ENCODE measurements around the gene TYMP.

The TYMP gene, protein sequence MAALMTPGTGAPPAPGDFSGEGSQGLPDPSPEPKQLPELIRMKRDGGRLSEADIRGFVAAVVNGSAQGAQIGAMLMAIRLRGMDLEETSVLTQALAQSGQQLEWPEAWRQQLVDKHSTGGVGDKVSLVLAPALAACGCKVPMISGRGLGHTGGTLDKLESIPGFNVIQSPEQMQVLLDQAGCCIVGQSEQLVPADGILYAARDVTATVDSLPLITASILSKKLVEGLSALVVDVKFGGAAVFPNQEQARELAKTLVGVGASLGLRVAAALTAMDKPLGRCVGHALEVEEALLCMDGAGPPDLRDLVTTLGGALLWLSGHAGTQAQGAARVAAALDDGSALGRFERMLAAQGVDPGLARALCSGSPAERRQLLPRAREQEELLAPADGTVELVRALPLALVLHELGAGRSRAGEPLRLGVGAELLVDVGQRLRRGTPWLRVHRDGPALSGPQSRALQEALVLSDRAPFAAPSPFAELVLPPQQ

GRCh38 chr22:50529897-50530579 is at the start of gene TYMP:
Gene TYMP (minus strand): TSS chr22:50530012. CDS start chr22:50529709, 303 bp downstream.
- peak; percentile 80 for DNase-seq

- DNase-seq, result no peak
Measured at GRCh38 chr22:50578776-50579310, 49.0 kb upstream of the TYMP start.

- no peak for DNase-seq
Measured at GRCh38 chr22:50577987-50578775, 48.4 kb upstream of the TYMP start, which contains the start of gene CPT1B. Gene CPT1B (minus strand): TSS chr22:50578427. CDS start chr22:50577915, 512 bp downstream.

GRCh38 chr22:50577697-50577986 is 47.8 kb upstream of the TYMP start:
- DNase-seq, result no peak

- DNase-seq, result no peak
Measured at GRCh38 chr22:50576806-50577696, 47.2 kb upstream of the TYMP start.

DNA sequence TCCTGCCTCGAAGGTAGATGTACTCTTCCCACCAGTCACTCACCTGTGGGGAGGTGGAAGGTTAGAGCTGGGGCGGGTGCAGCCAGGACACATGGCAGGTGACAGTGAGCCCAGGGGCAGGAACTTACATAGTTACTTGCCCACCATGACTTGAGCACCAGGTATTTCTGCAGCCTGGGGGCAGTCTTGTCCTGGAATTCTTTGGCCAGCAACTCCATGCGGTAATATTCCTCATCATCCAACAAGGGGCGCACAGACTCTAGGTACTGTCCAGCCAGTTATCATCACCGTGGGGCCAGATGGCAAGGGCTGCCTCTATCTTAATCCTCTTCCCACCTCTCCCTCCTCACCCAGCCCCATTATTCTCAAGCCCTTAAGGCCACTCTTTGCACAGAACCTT is 46.3 kb upstream of the TYMP start:
- DNase-seq, result no peak

DNA sequence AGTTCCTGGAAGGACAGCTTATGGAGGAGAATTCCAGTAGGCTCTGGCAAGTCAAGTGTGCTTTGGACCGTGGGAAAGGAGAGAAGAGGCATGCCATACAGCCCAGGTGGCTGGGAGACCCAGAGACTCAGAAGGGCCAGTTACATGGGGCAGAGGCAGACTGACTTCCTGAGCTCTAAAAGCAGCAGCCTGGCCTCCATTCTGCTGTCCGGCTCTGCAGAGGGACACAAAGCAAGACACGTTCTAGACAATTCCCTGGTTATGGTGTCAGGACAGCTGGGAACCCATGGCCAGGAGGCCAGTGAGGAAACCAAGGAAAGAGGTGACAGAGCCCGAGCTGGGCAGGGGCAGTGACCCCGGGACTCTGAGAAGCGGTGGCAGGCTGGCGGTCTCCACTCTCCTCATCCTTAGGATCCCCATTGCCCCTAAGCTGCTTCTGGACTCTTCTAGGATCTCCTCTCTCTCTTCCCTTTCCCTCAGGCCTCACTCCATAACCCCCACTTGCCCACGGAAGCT is 45.7 kb upstream of the TYMP start:
- DNase-seq, result no peak

DNA sequence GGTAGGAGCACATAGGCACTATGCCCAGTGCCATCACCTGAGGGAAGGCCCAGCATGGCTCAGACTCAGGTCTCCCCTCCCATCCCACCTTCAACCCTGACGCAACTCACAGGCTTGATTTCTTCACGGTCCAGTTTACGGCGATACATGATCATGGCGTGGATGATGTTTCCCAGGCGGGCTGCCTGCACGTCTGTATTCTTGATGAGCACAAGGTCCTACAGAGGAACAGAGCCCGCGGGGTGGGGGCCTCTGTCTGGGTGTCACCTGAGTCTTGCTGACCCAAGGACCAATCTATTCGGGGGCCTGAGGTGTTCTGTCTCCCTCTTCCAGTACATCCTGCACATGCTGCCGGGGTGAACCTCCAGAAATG is 44.6 kb upstream of the TYMP start:
- DNase-seq, result no peak

DNA sequence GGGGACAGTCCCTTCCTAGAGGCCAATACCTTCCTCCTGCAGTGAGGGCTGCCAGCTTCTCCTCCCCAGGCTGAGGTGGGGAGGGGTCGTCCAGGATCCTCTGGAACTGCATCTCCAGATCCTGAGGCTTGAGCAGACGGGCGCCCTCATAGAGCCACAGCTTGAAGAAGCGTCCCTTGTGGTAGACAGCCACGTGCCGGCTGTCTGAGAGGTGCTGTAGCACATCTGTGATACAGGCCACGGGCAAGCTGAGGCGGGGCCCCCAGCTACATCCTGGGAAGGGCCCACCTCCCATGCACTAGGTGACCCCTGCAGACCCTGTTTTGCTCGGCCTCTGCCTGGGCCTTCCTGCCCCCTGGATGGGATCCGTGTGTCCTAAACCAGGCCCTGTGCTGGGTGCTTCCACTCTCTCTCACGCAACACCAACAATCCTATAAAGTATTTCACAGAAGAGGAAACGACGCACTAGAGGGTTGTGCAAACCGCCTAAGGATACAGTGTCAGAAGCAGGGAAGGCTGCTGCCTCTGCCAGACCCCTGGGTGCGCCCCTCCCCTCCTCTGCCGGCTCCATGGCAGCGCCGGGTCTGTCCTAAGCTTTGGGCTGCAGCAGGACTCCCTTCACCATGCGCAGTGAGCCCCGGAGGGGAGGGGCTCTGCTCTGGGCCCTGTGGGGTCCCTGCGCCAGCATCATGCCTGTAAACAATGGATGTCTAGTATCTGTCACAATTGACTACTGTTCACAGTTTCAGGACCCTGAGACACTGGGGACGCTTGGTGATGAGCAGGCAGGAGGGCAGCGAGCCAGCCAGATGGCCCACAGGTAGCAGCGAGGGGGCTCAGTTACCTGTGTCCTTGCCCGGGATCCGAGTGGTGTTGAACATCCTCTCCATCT is 43.9 kb upstream of the TYMP start:
- no peak for DNase-seq

- no peak for DNase-seq
Measured at GRCh38 chr22:50572965-50573364, 43.2 kb upstream of the TYMP start.

GRCh38 chr22:50571264-50572175 is 41.7 kb upstream of the TYMP start:
- no peak for DNase-seq

GRCh38 chr22:50570861-50571260 is 41.0 kb upstream of the TYMP start:
- DNase-seq, result no peak

GRCh38 chr22:50569896-50570535 is 40.2 kb upstream of the TYMP start:
- DNase-seq, result no peak

DNA sequence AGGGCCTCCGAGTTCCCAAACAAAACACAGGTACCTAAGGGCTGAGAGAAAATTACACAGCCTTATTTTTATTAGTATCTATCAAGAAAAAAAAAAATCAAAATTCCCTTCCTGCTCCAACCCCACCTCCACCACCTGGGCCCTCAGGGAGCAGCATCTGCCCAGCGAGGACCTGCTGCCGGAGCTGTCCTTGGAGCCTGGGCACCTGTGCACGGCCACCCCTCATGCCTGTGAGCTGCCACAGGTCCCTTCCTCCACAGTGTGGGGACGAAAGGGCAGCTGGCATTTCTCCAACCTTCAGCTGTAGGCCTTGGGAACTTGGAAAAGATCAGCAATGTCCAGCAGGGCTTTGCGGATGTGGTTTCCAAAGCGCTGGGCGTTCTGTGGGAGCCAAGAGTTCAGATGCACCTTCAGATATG is 39.2 kb upstream of the TYMP start:
- DNase-seq, result no peak

- no peak for DNase-seq
Measured at GRCh38 chr22:50568626-50569025, 38.8 kb upstream of the TYMP start.

DNA sequence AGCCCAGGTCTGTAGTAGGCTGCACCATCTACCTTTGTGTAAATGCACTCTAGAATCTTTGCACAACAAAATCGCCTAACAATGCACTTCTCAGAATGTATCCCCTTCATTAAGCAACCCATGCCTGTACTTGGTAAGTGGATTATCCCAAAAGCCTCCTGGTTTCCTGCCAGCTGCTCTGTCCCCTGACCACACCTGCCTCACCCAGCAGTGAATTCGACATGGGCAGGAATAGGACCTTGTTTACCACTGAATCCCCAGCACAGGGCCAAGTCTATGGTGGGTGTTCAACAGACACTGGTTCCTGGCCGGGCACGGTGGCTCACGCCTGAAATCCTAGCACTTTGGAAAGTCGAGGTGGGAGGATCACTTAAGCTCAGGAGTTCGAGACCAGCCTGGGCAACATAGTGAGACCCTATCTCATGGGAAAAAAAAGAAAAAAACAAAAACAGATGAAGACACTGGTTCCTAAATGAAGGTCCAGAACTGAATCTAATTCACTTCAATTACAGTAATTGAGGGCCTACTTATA is 38.0 kb upstream of the TYMP start:
- DNase-seq, result no peak

GRCh38 chr22:50564289-50564688 is 34.5 kb upstream of the TYMP start:
- no peak for DNase-seq

GRCh38 chr22:50563413-50564160 is 33.8 kb upstream of the TYMP start:
- DNase-seq, result no peak

All from CD4-positive, alpha-beta T cell treated with Interleukin-10 for 1 hour (primary cell).